ENCODE results near the gene ECE1. TPM values are rescaled to one million over a fixed set of nuclear protein-coding genes. Genes with fewer than 3 reads are reported as not detected.

Gene ECE1
- total and polyA plus RNA-seq, 2 donors (not counting 3 experiments of a cell fraction or from before 2014, with no cell fraction given), result 437 to 562 TPM

- no peak for FAIRE-seq
- H3K79me2 ChIP-seq (ENCODE audit: control insufficient read depth, insufficient read depth, low read length), result peaks cover 12% of the 10 kb centered on the region
- DNase-seq (ENCODE audit: low read depth, low spot score), result no peak
- intact Hi-C loops (cut with micrococcal nuclease) (no loop called here), dilution Hi-C loops (cut with MboI; ENCODE audit: extremely low pct_ligation_motif_present, low sequenced_read_pairs) (loop anchor here (10.0 kb wide), 1 partner anchor 119 kb away; no protein-coding TSS in a partner anchor)
- TF ChIP-seq GATA2 (IDR thresholded peaks at IDR 0.05; ENCODE audit: insufficient read depth, insufficient read length, low read depth, low read length), result no peak
- no peak for TF ChIP-seq MYC (IDR thresholded peaks at IDR 0.05; ENCODE audit: low read depth, low read length)
- no peak for TF ChIP-seq FOS (IDR thresholded peaks at IDR 0.05; ENCODE audit: borderline replicate concordance, insufficient read depth, low read length)
- no peak for TF ChIP-seq CTCF (IDR thresholded peaks at IDR 0.05; ENCODE audit: extremely low read depth in 1 of 2, insufficient read depth in 1 of 2, low read depth in 1 of 2, low read length in 2 of 2)
- TF ChIP-seq POLR2AphosphoS5 (IDR thresholded peaks at IDR 0.05; ENCODE audit: insufficient read depth, low read depth, low read length), result no peak
- no peak for TF ChIP-seq JUN (IDR thresholded peaks at IDR 0.05; ENCODE audit: borderline replicate concordance, insufficient read depth, insufficient read length, low read depth)
- ChIA-PET CTCF (interaction anchor here (0.7 to 4.7 kb wide), 9 partner anchors 9 to 124 kb away, joined by 3 to 29 read pairs (median 4); no protein-coding TSS in a partner anchor), POLR2A (no interaction called here)
- H4K20me1 ChIP-seq (replicated peaks; ENCODE audit: control insufficient read depth, extremely low read depth, insufficient read depth, low read length), result no peaks in the 10 kb centered on the region
- no peak overlapping the region for H2AFZ ChIP-seq (ENCODE audit: low read depth, low read length)
- no peaks in the 10 kb centered on the region for H3K4me1 ChIP-seq (ENCODE audit: control insufficient read depth, extremely low read depth, insufficient read depth, low read length)
- H3K9ac ChIP-seq (replicated peaks; ENCODE audit: extremely low read depth, insufficient read depth, low read length), result no peak overlapping the region
- peaks cover 30 to 67% of the 10 kb centered on the region in 2 experiments for H3K36me3 ChIP-seq (ENCODE audit: control insufficient read depth in 2 of 2, extremely low read depth in 1 of 2, insufficient read depth in 2 of 2, low read length in 2 of 2)
- no peaks in the 10 kb centered on the region for H3K9me1 ChIP-seq (replicated peaks; ENCODE audit: control insufficient read depth, extremely low read depth, insufficient read depth, low read length)
- no peak overlapping the region for H3K4me3 ChIP-seq (replicated peaks in 1 of 3; ENCODE audit: insufficient read depth in 1 of 3, low read depth in 1 of 3, low read length in 3 of 3)
- H3K9me3 ChIP-seq (replicated peaks; ENCODE audit: control insufficient read depth, insufficient read depth, low read length), result no peaks in the 10 kb centered on the region
- no peaks in the 10 kb centered on the region for H3K27me3 ChIP-seq (ENCODE audit: control insufficient read depth in 2 of 2, insufficient read depth in 2 of 2, low read length in 2 of 2)
- H3K27ac ChIP-seq (ENCODE audit: insufficient read depth, low read depth, low read length), result no peak overlapping the region
- H3K4me2 ChIP-seq (ENCODE audit: insufficient read depth, low read length), result no peak overlapping the region
- BruUV-seq (replicated peaks), result no TSS peak
These were observed 44.5 kb downstream of the ECE1 start for GRCh38 chr1:21245688-21246229.
